ENCODE data around the gene CCDC7. TPM values are rescaled to one million over a fixed set of nuclear protein-coding genes. Genes with fewer than 3 reads are reported as not detected.
A peak's percentile ranks its signal among the peaks of the same experiment; 100 is the strongest.
"Not testable (repeated sequence)": the region's sequence is repeated elsewhere in the genome, so short reads cannot be mapped to it uniquely, and the experiment has no call there.

CCDC7 gene
- total RNA-seq, 1 experiment from 2014 or later, result 3.0 TPM

GRCh38 chr10:32562695-32563094 lies 116.8 kb downstream of the CCDC7 start:
- DNase-seq (ENCODE audit: low spot score), result not testable (repeated sequence)

GRCh38 chr10:32577448-32577847 lies 131.5 kb downstream of the CCDC7 start:
- no peak for DNase-seq (ENCODE audit: low spot score)

GRCh38 chr10:32582946-32583345 lies 137.0 kb downstream of the CCDC7 start:
- DNase-seq (ENCODE audit: low spot score), result peak; percentile 16

- not testable (repeated sequence) for DNase-seq (ENCODE audit: low spot score)
Measured at GRCh38 chr10:32598022-32598421, 152.1 kb downstream of the CCDC7 start.

GRCh38 chr10:32600317-32600716 lies 154.4 kb downstream of the CCDC7 start:
- no peak for DNase-seq (ENCODE audit: low spot score)

- not testable (repeated sequence) for DNase-seq (ENCODE audit: low spot score)
Measured at GRCh38 chr10:32601562-32601961, 155.6 kb downstream of the CCDC7 start.

- DNase-seq (ENCODE audit: low spot score), result no peak
Measured at GRCh38 chr10:32605787-32606186, 159.8 kb downstream of the CCDC7 start.

- DNase-seq (ENCODE audit: low spot score), result not testable (repeated sequence)
Measured at GRCh38 chr10:32610543-32610942, 164.6 kb downstream of the CCDC7 start.

GRCh38 chr10:32616438-32616837 lies 170.5 kb downstream of the CCDC7 start:
- DNase-seq (ENCODE audit: low spot score), result no peak

GRCh38 chr10:32618482-32618881 lies 172.5 kb downstream of the CCDC7 start:
- no peak for DNase-seq (ENCODE audit: low spot score)

- DNase-seq (ENCODE audit: low spot score), result no peak
Measured at GRCh38 chr10:32621969-32622368, 176.0 kb downstream of the CCDC7 start.

- no peak for DNase-seq (ENCODE audit: low spot score)
Measured at GRCh38 chr10:32622409-32622808, 176.5 kb downstream of the CCDC7 start.

GRCh38 chr10:32627183-32627582 lies 181.2 kb downstream of the CCDC7 start:
- no peak for DNase-seq (ENCODE audit: low spot score)

- DNase-seq (ENCODE audit: low spot score), result no peak
Measured at GRCh38 chr10:32629910-32630309, 184.0 kb downstream of the CCDC7 start.

GRCh38 chr10:32646535-32646934 lies 200.6 kb downstream of the CCDC7 start:
- DNase-seq (ENCODE audit: low spot score), result no peak

- peak; percentile 6 for DNase-seq (ENCODE audit: low spot score)
Measured at GRCh38 chr10:32650246-32650655, 204.3 kb downstream of the CCDC7 start.

GRCh38 chr10:32657430-32657829 lies 211.5 kb downstream of the CCDC7 start:
- DNase-seq (ENCODE audit: low spot score), result not testable (repeated sequence)

- DNase-seq (ENCODE audit: low spot score), result no peak
Measured at GRCh38 chr10:32661346-32661745, 215.4 kb downstream of the CCDC7 start.

- no peak for DNase-seq (ENCODE audit: low spot score)
Measured at GRCh38 chr10:32680803-32681557, 235.0 kb downstream of the CCDC7 start.

GRCh38 chr10:32684291-32684690 lies 238.4 kb downstream of the CCDC7 start:
- DNase-seq (ENCODE audit: low spot score), result no peak

- no peak for DNase-seq (ENCODE audit: low spot score)
Measured at GRCh38 chr10:32687116-32687515, 241.2 kb downstream of the CCDC7 start.

GRCh38 chr10:32687546-32687945 lies 241.6 kb downstream of the CCDC7 start:
- no peak for DNase-seq (ENCODE audit: low spot score)

- DNase-seq (ENCODE audit: low spot score), result peak; percentile 14
Measured at GRCh38 chr10:32692174-32692573, 246.2 kb downstream of the CCDC7 start.

- DNase-seq (ENCODE audit: low spot score), result no peak
Measured at GRCh38 chr10:32693441-32693979, 247.6 kb downstream of the CCDC7 start.
